Measurements from ENCODE around the gene ATP2B1.

Gene ATP2B1

GRCh38 chr12:89593873-89594272 is 114.8 kb downstream of the ATP2B1 start:
- DNase-seq (ENCODE audit: low read depth in 2 of 2) = no peak

- DNase-seq (ENCODE audit: low read depth in 2 of 2) = no peak
Measured at GRCh38 chr12:89593233-89593632, 115.4 kb downstream of the ATP2B1 start.

GRCh38 chr12:89589753-89590152 is 118.9 kb downstream of the ATP2B1 start:
- DNase-seq (ENCODE audit: low read depth in 2 of 2) = no peak

GRCh38 chr12:89578499-89578898 is 130.1 kb downstream of the ATP2B1 start:
- DNase-seq (ENCODE audit: low read depth in 2 of 2) = no peak

GRCh38 chr12:89576572-89577220 is 131.9 kb downstream of the ATP2B1 start:
- no peak for DNase-seq (ENCODE audit: low read depth in 2 of 2)

- no peak for DNase-seq (ENCODE audit: low read depth in 2 of 2)
Measured at GRCh38 chr12:89575374-89575773, 133.3 kb downstream of the ATP2B1 start.

GRCh38 chr12:89574736-89575208 is 133.9 kb downstream of the ATP2B1 start:
- DNase-seq (ENCODE audit: low read depth in 2 of 2) = no peak

GRCh38 chr12:89573051-89573810 is 135.4 kb downstream of the ATP2B1 start:
- no peak for DNase-seq (ENCODE audit: low read depth in 2 of 2)

- DNase-seq (ENCODE audit: low read depth in 2 of 2) = no peak
Measured at GRCh38 chr12:89571491-89572195, 137.0 kb downstream of the ATP2B1 start.

GRCh38 chr12:89568484-89568883 is 140.2 kb downstream of the ATP2B1 start:
- DNase-seq (ENCODE audit: low read depth in 2 of 2) = no peak

- no peak for DNase-seq (ENCODE audit: low read depth in 2 of 2)
Measured at GRCh38 chr12:89567691-89568239, 140.9 kb downstream of the ATP2B1 start.

- DNase-seq (ENCODE audit: low read depth in 2 of 2) = no peak
Measured at GRCh38 chr12:89566615-89567014, 142.0 kb downstream of the ATP2B1 start.

GRCh38 chr12:89565002-89565401 is 143.6 kb downstream of the ATP2B1 start:
- no peak for DNase-seq (ENCODE audit: low read depth in 2 of 2)

GRCh38 chr12:89559753-89560152 is 148.9 kb downstream of the ATP2B1 start:
- no peak for DNase-seq (ENCODE audit: low read depth in 2 of 2)

GRCh38 chr12:89556976-89557375 is 151.7 kb downstream of the ATP2B1 start:
- no peak for DNase-seq (ENCODE audit: low read depth in 2 of 2)

GRCh38 chr12:89552376-89552775 is 156.3 kb downstream of the ATP2B1 start:
- no peak for DNase-seq (ENCODE audit: low read depth in 2 of 2)

- no peak for DNase-seq (ENCODE audit: low read depth in 2 of 2)
Measured at GRCh38 chr12:89551747-89552146, 156.9 kb downstream of the ATP2B1 start.

- DNase-seq (ENCODE audit: low read depth in 2 of 2) = no peak
Measured at GRCh38 chr12:89547101-89547500, 161.5 kb downstream of the ATP2B1 start.

GRCh38 chr12:89546151-89546550 is 162.5 kb downstream of the ATP2B1 start:
- DNase-seq (ENCODE audit: low read depth in 2 of 2) = no peak

GRCh38 chr12:89544681-89545184 is 163.9 kb downstream of the ATP2B1 start:
- no peak for DNase-seq (ENCODE audit: low read depth in 2 of 2)

- DNase-seq (ENCODE audit: low read depth in 2 of 2) = no peak
Measured at GRCh38 chr12:89544022-89544421, 164.6 kb downstream of the ATP2B1 start.
